DOHH2 (cell line): ENCODE results near the gene HSD3B1.

Experiments used
- H3F3A ChIP-seq: fragments of 200-600 bp; sonication (generic), shearing (Covaris generic); 2 replicates; pipeline ENCODE4 v1.6.0; 2016; ENCODE audit warnings: antibody characterized with exemption, mild to moderate bottlenecking; ENCODE audit not compliant: control insufficient read depth, insufficient read depth
- H3K27ac ChIP-seq: fragments of 200-600 bp; sonication (generic); 2 replicates; pipeline ENCODE4 v1.5.1; 2014; ENCODE audit warnings: low read depth, mild to moderate bottlenecking, low read length, moderate library complexity
- H3K27me3 ChIP-seq: fragments of 200-600 bp; sonication (generic); 2 replicates; pipeline ENCODE4 v1.6.1; 2014; ENCODE audit warnings: mild to moderate bottlenecking, low read length, mixed read lengths; ENCODE audit not compliant: control insufficient read depth
- H3K36me3 ChIP-seq: fragments of 200-600 bp; sonication (generic); 2 replicates; pipeline ENCODE4 v1.6.1; 2014; ENCODE audit warnings: mild to moderate bottlenecking, low read length, moderate library complexity, mixed read lengths; ENCODE audit not compliant: control insufficient read depth
- H3K4me1 ChIP-seq: fragments of 200-600 bp; sonication (generic); 2 replicates; pipeline ENCODE4 v1.6.1; 2014; ENCODE audit warnings: mild to moderate bottlenecking, low read length, mixed read lengths; ENCODE audit not compliant: control insufficient read depth
- H3K4me2 ChIP-seq: fragments of 200-600 bp; sonication (generic); 2 replicates; pipeline ENCODE4 v1.6.0; 2014; ENCODE audit warnings: mild to moderate bottlenecking, low read length, moderate library complexity
- H3K4me3 ChIP-seq: fragments of 200-600 bp; sonication (generic); 2 replicates; pipeline ENCODE4 v1.5.1; 2014; ENCODE audit warnings: mild to moderate bottlenecking, low read length, mixed read lengths
- H3K79me2 ChIP-seq: fragments of 200-600 bp; sonication (generic); 2 replicates; pipeline ENCODE4 v1.6.1; 2014; ENCODE audit warnings: mild to moderate bottlenecking, low read length, mixed read lengths; ENCODE audit not compliant: control insufficient read depth
- H3K9me2 ChIP-seq: fragments of 200-600 bp; sonication (generic); replicated peaks from 2 replicates; pipeline ENCODE4 v1.6.1; 2014; ENCODE audit warnings: mild to moderate bottlenecking, low read length, mixed read lengths; ENCODE audit not compliant: control insufficient read depth
- H3K9me3 ChIP-seq: fragments of 200-600 bp; sonication (generic); 2 replicates; pipeline ENCODE4 v1.6.1; 2014; ENCODE audit warnings: antibody characterized with exemption, low read length, mixed read lengths; ENCODE audit not compliant: control insufficient read depth, insufficient read depth
- H4K20me1 ChIP-seq: fragments of 200-600 bp; sonication (generic); 2 replicates; pipeline ENCODE4 v1.6.0; 2014; ENCODE audit warnings: low read depth, mild to moderate bottlenecking, antibody characterized with exemption, low read length, moderate library complexity; ENCODE audit not compliant: control insufficient read depth, insufficient read depth
- CTCF ChIP-seq: fragments of 200-600 bp; sonication (generic); IDR thresholded peaks from one replicate; pipeline ENCODE4 v1.5.1; 2014; ENCODE audit warnings: antibody characterized with exemption, mild to moderate bottlenecking, low read depth, low read length; ENCODE audit not compliant: poor library complexity, severe bottlenecking
- EZH2phosphoT487 ChIP-seq: fragments of 200-600 bp; sonication (generic); IDR thresholded peaks from 2 replicates; pipeline ENCODE4 v1.6.1; 2017; ENCODE audit warnings: borderline replicate concordance, mild to moderate bottlenecking, antibody characterized with exemption, low read length, moderate library complexity, mixed read lengths

The HSD3B1 gene

DNA sequence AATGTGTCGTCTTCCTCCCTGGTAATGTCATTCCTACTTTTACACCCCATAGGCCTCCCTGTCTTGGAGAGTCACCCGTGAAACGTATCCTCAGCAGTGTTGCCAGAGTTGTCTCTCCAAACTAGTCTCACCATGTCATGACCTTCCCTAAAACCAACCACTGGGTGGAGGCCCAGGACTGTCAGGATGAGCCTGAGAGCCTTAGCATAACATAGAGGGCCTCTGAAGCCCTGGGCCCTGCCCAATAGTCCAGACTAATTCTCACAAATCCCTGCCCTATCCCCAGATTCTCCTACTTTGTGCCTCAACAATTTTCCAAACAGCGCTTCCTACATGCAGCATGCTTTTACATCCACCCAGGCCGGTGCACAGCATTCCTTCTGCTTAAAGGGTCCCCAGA is 29.3 kb upstream of the HSD3B1 start:
- TF ChIP-seq EZH2phosphoT487 (no peak), CTCF (no peak)
- Histone ChIP-seq H4K20me1 (no peaks in the 10 kb centered on the region), H3K4me1 (no peaks in the 10 kb centered on the region), H3K79me2 (no peaks in the 10 kb centered on the region), H3K9me3 (no peaks in the 10 kb centered on the region), H3K9me2 (no peaks in the 10 kb centered on the region), H3K36me3 (no peaks in the 10 kb centered on the region), H3K4me3 (no peak overlapping the region), H3F3A (no peaks in the 10 kb centered on the region), H3K27me3 (no peaks in the 10 kb centered on the region), H3K4me2 (no peak overlapping the region), H3K27ac (no peak overlapping the region)

DNA sequence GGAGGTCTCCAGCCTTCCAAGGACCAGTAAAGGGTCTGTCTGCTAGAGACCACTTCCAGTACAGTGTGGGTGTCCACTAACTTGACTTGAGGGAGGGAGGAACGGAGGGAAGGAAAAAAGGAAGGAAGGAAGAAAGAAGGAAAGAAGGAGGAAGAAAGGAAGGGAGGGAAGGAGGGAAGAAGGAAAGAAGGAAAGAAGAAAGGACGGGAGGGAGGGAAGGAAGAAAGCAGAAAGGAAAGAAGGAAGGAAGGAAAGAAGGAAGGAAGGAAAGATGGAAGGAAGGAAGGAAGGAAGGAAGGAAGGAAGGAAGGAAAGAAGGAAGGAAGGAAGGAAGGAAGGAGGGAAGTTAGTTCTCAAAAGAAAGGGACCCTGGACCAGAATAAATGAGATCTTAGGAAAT is 26.8 kb upstream of the HSD3B1 start:
- Histone ChIP-seq H3K27ac (no peak overlapping the region), H3K9me2 (no peaks in the 10 kb centered on the region), H3K4me1 (no peaks in the 10 kb centered on the region), H3K27me3 (no peaks in the 10 kb centered on the region), H3K4me2 (no peak overlapping the region), H3K9me3 (no peaks in the 10 kb centered on the region), H3F3A (no peaks in the 10 kb centered on the region), H4K20me1 (no peaks in the 10 kb centered on the region), H3K36me3 (no peaks in the 10 kb centered on the region), H3K4me3 (no peak overlapping the region), H3K79me2 (no peaks in the 10 kb centered on the region)
- no peak for TF ChIP-seq CTCF
- no peak for TF ChIP-seq EZH2phosphoT487

- Histone ChIP-seq H3K79me2 (no peaks in the 10 kb centered on the region), H4K20me1 (no peaks in the 10 kb centered on the region), H3K9me3 (no peaks in the 10 kb centered on the region), H3K36me3 (no peaks in the 10 kb centered on the region), H3K27ac (no peak overlapping the region), H3K9me2 (no peaks in the 10 kb centered on the region), H3K4me2 (no peak overlapping the region), H3K4me1 (no peaks in the 10 kb centered on the region), H3F3A (no peaks in the 10 kb centered on the region), H3K4me3 (no peak overlapping the region), H3K27me3 (no peaks in the 10 kb centered on the region)
- TF ChIP-seq EZH2phosphoT487 (no peak), CTCF (no peak)
Observed at GRCh38 chr1:119481951-119482350, 25.1 kb upstream of the HSD3B1 start.
